GM12878 (cell line): ENCODE data around the gene IL32. TPM values are rescaled to one million over a fixed set of nuclear protein-coding genes. Genes with fewer than 3 reads are reported as not detected.
A peak's percentile ranks its signal among the peaks of the same experiment; 100 is the strongest.

ENCODE experiments used
- ATAC-seq: fragments of 200-7000 bp; cut with Tn5 transposase; 3 replicates; pipeline ENCODE4 v1.9.1; 2020; ENCODE audit warnings: mild to moderate bottlenecking, moderate library complexity
- BruUV-seq: library from RNA; stranded (reverse); fragments of 400-500 nt; replicated peaks from 2 replicates; lab custom pipeline; 2021; lab: Mats Ljungman, UMichigan
- CTCF ChIA-PET: fragments of 300-600 bp; sonication (Branson Sonifier 250); formaldehyde crosslinking; extraction: SDS; loops from one replicate; lab custom pipeline; 2021; ENCODE audit warnings: inconsistent platforms; lab: Yijun Ruan, JAX
- POLR2A ChIA-PET: fragments of 350-600 bp; formaldehyde crosslinking; extraction: SDS; loops from one replicate; lab custom pipeline; 2021; ENCODE audit warnings: inconsistent platforms; lab: Charles Lee
- RAD21 ChIA-PET: fragments of 300-600 bp; sonication (Branson Sonifier 250); formaldehyde crosslinking; loops from one replicate; lab custom pipeline; 2023; ENCODE audit warnings: antibody characterized with exemption; ENCODE audit not compliant: unreplicated experiment; lab: Charles Lee
- SMC1A ChIA-PET: fragments of 300-600 bp; sonication (Branson Sonifier 250); formaldehyde crosslinking; loops from one replicate; lab custom pipeline; 2023; ENCODE audit not compliant: unreplicated experiment, uncharacterized antibody; lab: Charles Lee
- DNase-seq: peaks from one replicate; pipeline ENCODE4 v3.0.0-alpha.2; 2011; ENCODE audit warnings: low read depth, low spot score
- FAIRE-seq: peaks from 3 replicates; lab custom pipeline; 2011; peaks lifted over from hg19 to GRCh38; lab: Jason Lieb, UNC
- H2AFZ ChIP-seq: 2 replicates; pipeline ENCODE4 v1.6.0; 2011; ENCODE audit warnings: low read depth, low read length, control low read depth; ENCODE audit not compliant: control insufficient read depth
- H3K27ac ChIP-seq: 2 replicates; pipeline ENCODE4 v1.5.1; 2011; ENCODE audit warnings: control low read depth; ENCODE audit not compliant: control insufficient read depth, insufficient read depth
- H3K27me3 ChIP-seq, 2 experiments: replicated peaks in 1 of 2; 2 replicates each; pipeline versions ENCODE4 v1.6.0 to v1.6.1; 2011; ENCODE audit warnings: low read length in 1 of 2; ENCODE audit not compliant: control insufficient read depth in 2 of 2, insufficient read depth in 2 of 2
- H3K36me3 ChIP-seq, 2 experiments: 2 replicates each; pipeline ENCODE4 v1.5.1; 2011; ENCODE audit warnings: low read length in 1 of 2; ENCODE audit not compliant: control insufficient read depth in 2 of 2, insufficient read depth in 2 of 2
- H3K4me1 ChIP-seq: 2 replicates; pipeline ENCODE4 v1.6.1; 2011; ENCODE audit warnings: mild to moderate bottlenecking, low read length, moderate library complexity, mixed read lengths; ENCODE audit not compliant: control insufficient read depth, insufficient read depth
- H3K4me2 ChIP-seq: 2 replicates; pipeline ENCODE4 v1.6.0; 2011; ENCODE audit warnings: control low read depth; ENCODE audit not compliant: control insufficient read depth, insufficient read depth
- H3K4me3 ChIP-seq: fragments of 200-600 bp; sonication (generic); 2 replicates; pipeline ENCODE4 v1.5.1; 2016
- H3K79me2 ChIP-seq: 2 replicates; pipeline ENCODE4 v1.6.0; 2011; ENCODE audit warnings: low read length; ENCODE audit not compliant: control insufficient read depth, insufficient read depth
- H3K9ac ChIP-seq: 2 replicates; pipeline ENCODE4 v1.8.0; 2011; ENCODE audit warnings: low read length, control low read depth, mixed read lengths; ENCODE audit not compliant: control insufficient read depth, insufficient read depth
- H3K9me3 ChIP-seq: replicated peaks from 3 replicates; pipeline ENCODE4 v1.5.1; 2011; ENCODE audit warnings: mild to moderate bottlenecking, low read length; ENCODE audit not compliant: control insufficient read depth, insufficient read depth
- H4K20me1 ChIP-seq: 2 replicates; pipeline ENCODE4 v1.6.0; 2011; ENCODE audit not compliant: control insufficient read depth, insufficient read depth
- CHD2 ChIP-seq: IDR thresholded peaks from 2 replicates; pipeline ENCODE4 v1.6.1; 2011; ENCODE audit warnings: low read depth, low read length, improper control_type of control experiment, borderline replicate concordance
- IKZF1 ChIP-seq: fragments of 450-650 bp; conservative IDR thresholded peaks from 2 replicates; pipeline ENCODE4 v1.6.1; 2017; ENCODE audit warnings: antibody characterized with exemption, mild to moderate bottlenecking
- MYB ChIP-seq: fragments of 150-350 bp; IDR thresholded peaks from 2 replicates; pipeline ENCODE4 v1.6.1; 2014; ENCODE audit warnings: mild to moderate bottlenecking, low read depth, low read length, borderline replicate concordance
- NFXL1 ChIP-seq: fragments of 450-650 bp; IDR thresholded peaks from 2 replicates; pipeline ENCODE4 v1.6.1; 2017; ENCODE audit warnings: antibody characterized with exemption, mild to moderate bottlenecking, borderline replicate concordance
- SRF ChIP-seq, 2 experiments: IDR thresholded peaks; 2 replicates each; pipeline ENCODE4 v1.6.1; 2011; ENCODE audit warnings: low read depth in 2 of 2, low read length in 2 of 2, mild to moderate bottlenecking in 1 of 2, moderate library complexity in 1 of 2
- TAF1 ChIP-seq: IDR thresholded peaks from 2 replicates; pipeline ENCODE4 v1.6.1; 2011; ENCODE audit warnings: mild to moderate bottlenecking, low read depth, low read length, borderline replicate concordance
- ZNF384 ChIP-seq: IDR thresholded peaks from 2 replicates; pipeline ENCODE4 v1.6.1; 2012; ENCODE audit warnings: low read depth, mild to moderate bottlenecking, low read length, improper control_type of control experiment, borderline replicate concordance
- WGBS: methylation state at CpG from one replicate; pipeline ENCODE4 v1.1.6; 2016; ENCODE audit warnings: low lambda C conversion rate; ENCODE audit not compliant: insufficient replicate concordance, insufficient coverage; ENCODE audit errors: missing lambda C conversion rate; 5-methylcytosine and 5-hydroxymethylcytosine counted together
- in situ Hi-C: fragments of 300-500 bp; cut with MboI; formaldehyde crosslinking; loops from 9 replicates; pipeline ENCODE4 v1.14.3; 2018; ENCODE audit warnings: mixed read lengths
- intact Hi-C: fragments of 100-400 bp; cut with micrococcal nuclease; formaldehyde crosslinking; loops from one replicate; pipeline ENCODE4 v1.14.2; 2022; ENCODE audit not compliant: unreplicated experiment
- polyA plus RNA-seq, 11 experiments: library from polyadenylated mRNA; depleted of rRNA in 4 of 11; unstranded in 6 of 11; stranded (reverse) in 5 of 11; fragments of >200 nt; fragmentation: Nextera tagmentation in 4 of 11; fragmentation: Illumina TruSeq in 1 of 11; extraction: Ambion mirVana in 4 of 11; extraction: Trizol in 1 of 11; gene quantifications; 1 replicate in 1 of 11; 2 replicates in 10 of 11; pipeline versions ENCODE4 v1.2.1 to v1.2.3, GENCODE V29; 2011 to 2016; ENCODE audit warnings: inconsistent platforms in 2 of 11, missing spikeins in 2 of 11, low read depth in 1 of 11
- total RNA-seq, 4 experiments: library from RNA; depleted of rRNA in 3 of 4; stranded (reverse); fragments of >200 nt in 3 of 4; fragmentation: Illumina TruSeq in 1 of 4; extraction: Trizol in 1 of 4; gene quantifications; 2 replicates each; pipeline versions ENCODE4 v1.2.1 to v1.2.3, GENCODE V29; 2013 to 2021
- TF ChIP-seq, protein P1 (sequence below): fragments of 450-650 bp; conservative IDR thresholded peaks from 2 replicates; pipeline ENCODE4 v1.6.1; 2017; ENCODE audit warnings: mild to moderate bottlenecking, moderate library complexity
- TF ChIP-seq, protein P2 (sequence below): IDR thresholded peaks from 2 replicates; pipeline ENCODE4 v1.6.1; 2012; ENCODE audit warnings: improper control_type of control experiment, low read depth, low read length; ENCODE audit not compliant: insufficient replicate concordance
- TF ChIP-seq, protein P3 (sequence below): fragments of 450-650 bp; IDR thresholded peaks from 2 replicates; pipeline ENCODE4 v1.6.1; 2017; ENCODE audit warnings: mild to moderate bottlenecking, low read depth, inconsistent platforms; ENCODE audit not compliant: poor library complexity, severe bottlenecking

IL32 gene
- total and polyA plus RNA-seq, 10 of the 15 experiments (the other 5 are each of a cell fraction or from before 2014, with no cell fraction given): 27.0 to 122 (median 55.8) TPM

DNA sequence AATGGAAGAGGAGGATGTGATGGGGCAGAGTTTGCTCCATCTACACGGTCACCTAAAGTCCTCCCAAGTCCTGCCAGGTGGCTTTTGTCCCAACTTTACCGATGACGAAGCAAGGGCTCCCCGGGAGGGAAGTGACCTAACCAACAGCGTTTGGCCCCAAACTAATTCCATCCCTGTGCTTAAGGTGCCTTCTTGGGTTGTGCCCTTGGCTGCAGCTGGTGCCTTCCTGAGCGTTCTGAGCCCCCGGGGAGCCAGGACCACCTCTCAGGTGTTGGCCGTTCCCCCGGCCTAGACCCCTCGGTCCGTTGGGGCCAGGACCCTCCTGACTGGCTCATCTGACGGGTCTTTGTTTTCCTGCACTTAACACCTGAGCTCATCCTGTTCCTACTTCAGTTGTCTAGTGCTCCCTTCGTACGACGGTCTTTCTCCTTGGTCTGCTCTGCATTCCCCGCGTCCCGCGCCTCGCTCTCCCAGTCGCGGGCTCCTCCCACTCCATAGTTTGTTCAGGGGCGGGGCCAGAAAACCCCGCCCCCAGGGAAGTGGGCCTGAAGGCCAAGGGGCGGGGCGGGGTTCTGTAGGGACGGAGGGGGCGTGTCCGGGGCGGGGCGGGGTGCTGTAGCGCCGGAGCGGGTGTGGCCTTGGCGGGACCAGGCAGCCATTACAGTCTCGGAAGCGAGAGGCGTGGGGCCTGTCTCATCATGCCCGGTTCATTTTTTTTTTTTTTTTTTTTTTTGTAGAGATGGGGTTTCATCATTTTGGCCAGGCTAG, 34.5 kb downstream of the IL32 start:
- no peak overlapping the region for H3K9ac ChIP-seq
- ChIA-PET SMC1A (interaction anchor here (7.4 kb wide), 1 partner anchor 29 kb away, joined by 67 read pairs; no protein-coding TSS in a partner anchor), CTCF (interaction anchor here (1.1 to 21.2 kb wide), 6 partner anchors 17 to 68 kb away, joined by 3 to 396 read pairs (median 10); no protein-coding TSS in a partner anchor), RAD21 (interaction anchor here (5.0 kb wide), 1 partner anchor 29 kb away, joined by 38 read pairs; no protein-coding TSS in a partner anchor), POLR2A (interaction anchor here (0.7 to 2.0 kb wide), 7 partner anchors 23 to 239 kb away, joined by 3 to 8 read pairs (median 3); no protein-coding TSS in a partner anchor)
- H3K4me1 ChIP-seq: peaks cover 29% of the 10 kb centered on the region
- H4K20me1 ChIP-seq: no peaks in the 10 kb centered on the region
- no peaks in the 10 kb centered on the region for H3K79me2 ChIP-seq
- peak overlapping the region; percentile 83 for H2AFZ ChIP-seq
- in situ Hi-C loops: loop anchor here (5.0 kb wide), 1 partner anchor 38 kb away; no protein-coding TSS in a partner anchor
- BruUV-seq: no TSS peak
- peak; percentile 92 for ATAC-seq
- H3K36me3 ChIP-seq: no peaks in the 10 kb centered on the region
- no peaks in the 10 kb centered on the region for H3K9me3 ChIP-seq
- peak; percentile 66 for FAIRE-seq
- no peak for DNase-seq
- 22% methylated on average over 25 of the region's 39 CpGs for WGBS
- intact Hi-C loops: loop anchor here (2.0 kb wide), 1 partner anchor 23 kb away; no protein-coding TSS in a partner anchor
- peak overlapping the region; percentile 95 for H3K4me2 ChIP-seq
- H3K27ac ChIP-seq: no peak overlapping the region
- peak overlapping the region; percentile 35; the same call in 1 of the 2 replicates for H3K4me3 ChIP-seq
- no peaks in the 10 kb centered on the region for H3K27me3 ChIP-seq
- TF ChIP-seq SRF (IDR thresholded peaks at IDR 0.05; ENCODE audit: low read depth in 2 of 2, low read length in 2 of 2) (no peak), MYB (no peak), ZNF384 (peak; percentile 86), CHD2 (no peak), IKZF1 (no peak), TAF1 (no peak), NFXL1 (no peak)
- TF ChIP-seq, protein P1, sequence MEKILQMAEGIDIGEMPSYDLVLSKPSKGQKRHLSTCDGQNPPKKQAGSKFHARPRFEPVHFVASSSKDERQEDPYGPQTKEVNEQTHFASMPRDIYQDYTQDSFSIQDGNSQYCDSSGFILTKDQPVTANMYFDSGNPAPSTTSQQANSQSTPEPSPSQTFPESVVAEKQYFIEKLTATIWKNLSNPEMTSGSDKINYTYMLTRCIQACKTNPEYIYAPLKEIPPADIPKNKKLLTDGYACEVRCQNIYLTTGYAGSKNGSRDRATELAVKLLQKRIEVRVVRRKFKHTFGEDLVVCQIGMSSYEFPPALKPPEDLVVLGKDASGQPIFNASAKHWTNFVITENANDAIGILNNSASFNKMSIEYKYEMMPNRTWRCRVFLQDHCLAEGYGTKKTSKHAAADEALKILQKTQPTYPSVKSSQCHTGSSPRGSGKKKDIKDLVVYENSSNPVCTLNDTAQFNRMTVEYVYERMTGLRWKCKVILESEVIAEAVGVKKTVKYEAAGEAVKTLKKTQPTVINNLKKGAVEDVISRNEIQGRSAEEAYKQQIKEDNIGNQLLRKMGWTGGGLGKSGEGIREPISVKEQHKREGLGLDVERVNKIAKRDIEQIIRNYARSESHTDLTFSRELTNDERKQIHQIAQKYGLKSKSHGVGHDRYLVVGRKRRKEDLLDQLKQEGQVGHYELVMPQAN: no peak
- TF ChIP-seq, protein P2, sequence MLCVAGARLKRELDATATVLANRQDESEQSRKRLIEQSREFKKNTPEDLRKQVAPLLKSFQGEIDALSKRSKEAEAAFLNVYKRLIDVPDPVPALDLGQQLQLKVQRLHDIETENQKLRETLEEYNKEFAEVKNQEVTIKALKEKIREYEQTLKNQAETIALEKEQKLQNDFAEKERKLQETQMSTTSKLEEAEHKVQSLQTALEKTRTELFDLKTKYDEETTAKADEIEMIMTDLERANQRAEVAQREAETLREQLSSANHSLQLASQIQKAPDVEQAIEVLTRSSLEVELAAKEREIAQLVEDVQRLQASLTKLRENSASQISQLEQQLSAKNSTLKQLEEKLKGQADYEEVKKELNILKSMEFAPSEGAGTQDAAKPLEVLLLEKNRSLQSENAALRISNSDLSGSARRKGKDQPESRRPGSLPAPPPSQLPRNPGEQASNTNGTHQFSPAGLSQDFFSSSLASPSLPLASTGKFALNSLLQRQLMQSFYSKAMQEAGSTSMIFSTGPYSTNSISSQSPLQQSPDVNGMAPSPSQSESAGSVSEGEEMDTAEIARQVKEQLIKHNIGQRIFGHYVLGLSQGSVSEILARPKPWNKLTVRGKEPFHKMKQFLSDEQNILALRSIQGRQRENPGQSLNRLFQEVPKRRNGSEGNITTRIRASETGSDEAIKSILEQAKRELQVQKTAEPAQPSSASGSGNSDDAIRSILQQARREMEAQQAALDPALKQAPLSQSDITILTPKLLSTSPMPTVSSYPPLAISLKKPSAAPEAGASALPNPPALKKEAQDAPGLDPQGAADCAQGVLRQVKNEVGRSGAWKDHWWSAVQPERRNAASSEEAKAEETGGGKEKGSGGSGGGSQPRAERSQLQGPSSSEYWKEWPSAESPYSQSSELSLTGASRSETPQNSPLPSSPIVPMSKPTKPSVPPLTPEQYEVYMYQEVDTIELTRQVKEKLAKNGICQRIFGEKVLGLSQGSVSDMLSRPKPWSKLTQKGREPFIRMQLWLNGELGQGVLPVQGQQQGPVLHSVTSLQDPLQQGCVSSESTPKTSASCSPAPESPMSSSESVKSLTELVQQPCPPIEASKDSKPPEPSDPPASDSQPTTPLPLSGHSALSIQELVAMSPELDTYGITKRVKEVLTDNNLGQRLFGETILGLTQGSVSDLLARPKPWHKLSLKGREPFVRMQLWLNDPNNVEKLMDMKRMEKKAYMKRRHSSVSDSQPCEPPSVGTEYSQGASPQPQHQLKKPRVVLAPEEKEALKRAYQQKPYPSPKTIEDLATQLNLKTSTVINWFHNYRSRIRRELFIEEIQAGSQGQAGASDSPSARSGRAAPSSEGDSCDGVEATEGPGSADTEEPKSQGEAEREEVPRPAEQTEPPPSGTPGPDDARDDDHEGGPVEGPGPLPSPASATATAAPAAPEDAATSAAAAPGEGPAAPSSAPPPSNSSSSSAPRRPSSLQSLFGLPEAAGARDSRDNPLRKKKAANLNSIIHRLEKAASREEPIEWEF: no peak
- TF ChIP-seq, protein P3, sequence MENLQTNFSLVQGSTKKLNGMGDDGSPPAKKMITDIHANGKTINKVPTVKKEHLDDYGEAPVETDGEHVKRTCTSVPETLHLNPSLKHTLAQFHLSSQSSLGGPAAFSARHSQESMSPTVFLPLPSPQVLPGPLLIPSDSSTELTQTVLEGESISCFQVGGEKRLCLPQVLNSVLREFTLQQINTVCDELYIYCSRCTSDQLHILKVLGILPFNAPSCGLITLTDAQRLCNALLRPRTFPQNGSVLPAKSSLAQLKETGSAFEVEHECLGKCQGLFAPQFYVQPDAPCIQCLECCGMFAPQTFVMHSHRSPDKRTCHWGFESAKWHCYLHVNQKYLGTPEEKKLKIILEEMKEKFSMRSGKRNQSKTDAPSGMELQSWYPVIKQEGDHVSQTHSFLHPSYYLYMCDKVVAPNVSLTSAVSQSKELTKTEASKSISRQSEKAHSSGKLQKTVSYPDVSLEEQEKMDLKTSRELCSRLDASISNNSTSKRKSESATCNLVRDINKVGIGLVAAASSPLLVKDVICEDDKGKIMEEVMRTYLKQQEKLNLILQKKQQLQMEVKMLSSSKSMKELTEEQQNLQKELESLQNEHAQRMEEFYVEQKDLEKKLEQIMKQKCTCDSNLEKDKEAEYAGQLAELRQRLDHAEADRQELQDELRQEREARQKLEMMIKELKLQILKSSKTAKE: peak; percentile 69
